PC-9 (cell line): ENCODE results near the gene DNASE1L2.

Source experiments
- CTCF ChIP-seq: fragments of 200-600 bp; sonication (generic); conservative IDR thresholded peaks from 2 replicates; pipeline ENCODE4 v1.6.1; 2017; ENCODE audit warnings: mixed run types, antibody characterized with exemption, mild to moderate bottlenecking, moderate library complexity
- EZH2 ChIP-seq: fragments of 200-600 bp; sonication (generic); IDR thresholded peaks from 2 replicates; pipeline ENCODE4 v1.8.0; 2017; ENCODE audit warnings: antibody characterized with exemption, low read depth

- TF ChIP-seq CTCF, result no peak
- no peak for TF ChIP-seq EZH2
Measured at GRCh38 chr16:2278956-2279800, 42.9 kb downstream of the DNASE1L2 start.
